Fibroblast of upper back skin (primary cell): Measurements from ENCODE around the gene RFTN1.
A peak's percentile ranks its signal among the peaks of the same experiment; 100 is the strongest.

Experiments used
- DNase-seq: peaks from one replicate; pipeline ENCODE4 v3.0.0-alpha.2; 2013

RFTN1 gene

GRCh38 chr3:16513141-16514020, at the start of gene RFTN1:
Gene RFTN1 (minus strand): TSS chr3:16513699. CDS start chr3:16493869, 19,830 bp downstream.
- DNase-seq = peak; percentile 73

GRCh38 chr3:16559653-16560365, 46.3 kb upstream of the RFTN1 start:
- DNase-seq = no peak

- DNase-seq = no peak
Observed at GRCh38 chr3:16554126-16554525, 40.6 kb upstream of the RFTN1 start.

GRCh38 chr3:16552757-16553156, 39.3 kb upstream of the RFTN1 start:
- no peak for DNase-seq

GRCh38 chr3:16551342-16551976, 38.0 kb upstream of the RFTN1 start:
- no peak for DNase-seq

GRCh38 chr3:16550676-16551341, 37.3 kb upstream of the RFTN1 start:
- peak; percentile 91 for DNase-seq

- no peak for DNase-seq
Observed at GRCh38 chr3:16550305-16550675, 36.8 kb upstream of the RFTN1 start.

- peak; percentile 77 for DNase-seq
Observed at GRCh38 chr3:16548721-16549120, 35.2 kb upstream of the RFTN1 start.

- DNase-seq = no peak
Observed at GRCh38 chr3:16547561-16548357, 34.3 kb upstream of the RFTN1 start.

GRCh38 chr3:16546186-16547010, 32.9 kb upstream of the RFTN1 start:
- DNase-seq = no peak

- no peak for DNase-seq
Observed at GRCh38 chr3:16545413-16546185, 32.1 kb upstream of the RFTN1 start.

GRCh38 chr3:16543242-16543864, 29.9 kb upstream of the RFTN1 start:
- DNase-seq = no peak

GRCh38 chr3:16538507-16538906, 25.0 kb upstream of the RFTN1 start:
- no peak for DNase-seq

GRCh38 chr3:16536996-16537395, 23.5 kb upstream of the RFTN1 start:
- no peak for DNase-seq

- DNase-seq = no peak
Observed at GRCh38 chr3:16536344-16536663, 22.8 kb upstream of the RFTN1 start.

GRCh38 chr3:16534640-16535262, 21.3 kb upstream of the RFTN1 start:
- no peak for DNase-seq

- no peak for DNase-seq
Observed at GRCh38 chr3:16533928-16534574, 20.6 kb upstream of the RFTN1 start.

- no peak for DNase-seq
Observed at GRCh38 chr3:16529264-16529663, 15.8 kb upstream of the RFTN1 start.

- DNase-seq = peak; percentile 65
Observed at GRCh38 chr3:16528581-16528993, 15.1 kb upstream of the RFTN1 start.
